OCI-M2 (cell line): Measurements from ENCODE around the gene TH.
A peak's percentile ranks its signal among the peaks of the same experiment; 100 is the strongest.
"Not testable (repeated sequence)": the region's sequence is repeated elsewhere in the genome, so short reads cannot be mapped to it uniquely, and the experiment has no call there.

ENCODE experiments used
- DNase-seq: peaks from one replicate; lab custom pipeline; 2025; ENCODE audit not compliant: unreplicated experiment; lab: John Stamatoyannopoulos, UW

TH gene

DNA sequence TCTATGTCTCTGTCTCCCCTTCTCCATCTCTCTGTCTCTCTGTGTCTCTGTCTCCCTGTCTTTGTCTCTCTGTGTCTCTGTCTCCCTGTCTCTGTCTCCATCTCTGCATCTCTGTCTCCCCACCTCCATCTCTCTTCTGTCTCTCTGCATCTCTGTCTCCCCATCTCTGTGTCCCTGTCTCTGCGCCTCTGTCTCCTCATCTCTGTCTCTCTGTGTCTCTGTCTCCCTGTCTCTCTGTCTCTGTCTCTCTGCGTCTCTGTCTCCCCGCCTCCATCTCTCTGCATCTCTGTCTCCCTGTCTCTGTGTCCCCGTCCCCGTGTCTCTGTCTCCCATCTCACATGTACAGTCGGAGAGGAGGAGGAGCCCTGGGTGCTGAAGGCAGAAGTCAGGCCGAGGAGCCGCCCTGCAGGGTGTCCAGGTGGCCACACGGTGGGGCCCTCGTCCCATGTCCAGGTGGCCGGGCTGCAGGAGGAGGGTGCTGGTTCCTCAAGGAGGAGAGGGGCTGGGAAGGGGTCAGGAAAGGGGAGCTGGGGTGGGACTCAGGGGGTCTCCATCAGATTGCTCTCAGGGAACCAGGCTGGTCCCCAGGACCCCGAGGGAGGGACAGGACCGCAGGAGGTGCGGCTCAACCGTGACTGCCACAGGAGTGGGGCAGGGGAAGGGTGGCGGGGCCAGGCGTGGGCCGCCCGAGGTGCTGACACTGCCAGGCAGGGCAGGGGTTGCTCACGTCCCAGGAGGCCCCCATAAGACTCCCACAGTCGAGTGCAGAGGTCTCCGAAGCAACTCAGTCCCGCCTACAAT is 25.6 kb upstream of the TH start:
- peak; percentile 1 for DNase-seq

DNA sequence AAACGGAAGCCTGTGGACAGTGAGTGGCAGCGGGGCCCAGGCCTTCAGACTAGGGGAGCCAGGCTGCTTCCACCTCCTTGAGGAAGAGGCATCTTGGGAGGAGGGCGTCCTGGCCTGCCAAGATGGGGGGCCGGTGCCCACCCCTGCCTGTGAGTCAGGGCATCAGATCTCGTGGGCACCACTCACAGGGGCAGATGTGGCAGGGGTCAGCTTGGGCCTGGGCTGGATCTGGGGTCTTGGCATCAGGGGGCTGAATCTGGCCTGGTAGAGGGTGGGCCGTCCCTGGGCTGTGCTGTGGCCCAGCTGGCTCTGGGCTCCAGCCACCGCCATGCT is 24.1 kb upstream of the TH start:
- DNase-seq, result no peak

- no peak for DNase-seq
Observed at GRCh38 chr11:2194877-2195755, 23.5 kb upstream of the TH start.

DNA sequence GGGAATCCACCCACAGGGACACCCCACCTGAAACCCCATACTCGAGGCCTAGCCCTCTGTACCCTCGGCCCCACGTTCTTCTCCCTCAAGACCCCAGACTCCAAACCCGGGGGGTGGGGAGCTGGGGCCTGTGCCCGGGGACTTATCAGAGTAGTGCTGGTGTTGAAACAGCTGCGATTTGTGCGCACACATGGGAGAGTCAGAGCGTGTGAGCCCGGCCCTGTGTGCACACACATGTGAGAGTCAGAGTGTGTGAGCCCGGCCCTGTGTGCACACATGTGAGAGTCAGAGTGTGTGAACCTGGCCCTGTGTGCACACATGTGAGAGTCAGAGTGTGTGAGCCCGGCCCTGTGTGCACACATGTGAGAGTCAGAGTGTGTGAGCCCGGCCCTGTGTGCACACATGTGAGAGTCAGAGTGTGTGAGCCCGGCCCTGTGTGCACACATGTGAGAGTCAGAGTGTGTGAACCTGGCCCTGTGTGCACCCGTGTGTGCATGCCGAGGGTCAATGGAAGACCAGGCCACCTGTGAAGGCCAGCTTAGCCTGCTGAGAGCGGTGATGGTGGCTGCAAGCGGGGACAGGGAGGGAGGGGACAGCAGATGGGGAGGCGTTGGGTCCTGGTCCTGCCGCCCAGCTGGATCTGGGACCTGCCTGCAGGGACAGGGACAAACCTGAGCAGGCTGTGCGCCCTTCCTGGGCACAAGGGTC is 22.4 kb upstream of the TH start:
- not testable (repeated sequence) for DNase-seq

DNA sequence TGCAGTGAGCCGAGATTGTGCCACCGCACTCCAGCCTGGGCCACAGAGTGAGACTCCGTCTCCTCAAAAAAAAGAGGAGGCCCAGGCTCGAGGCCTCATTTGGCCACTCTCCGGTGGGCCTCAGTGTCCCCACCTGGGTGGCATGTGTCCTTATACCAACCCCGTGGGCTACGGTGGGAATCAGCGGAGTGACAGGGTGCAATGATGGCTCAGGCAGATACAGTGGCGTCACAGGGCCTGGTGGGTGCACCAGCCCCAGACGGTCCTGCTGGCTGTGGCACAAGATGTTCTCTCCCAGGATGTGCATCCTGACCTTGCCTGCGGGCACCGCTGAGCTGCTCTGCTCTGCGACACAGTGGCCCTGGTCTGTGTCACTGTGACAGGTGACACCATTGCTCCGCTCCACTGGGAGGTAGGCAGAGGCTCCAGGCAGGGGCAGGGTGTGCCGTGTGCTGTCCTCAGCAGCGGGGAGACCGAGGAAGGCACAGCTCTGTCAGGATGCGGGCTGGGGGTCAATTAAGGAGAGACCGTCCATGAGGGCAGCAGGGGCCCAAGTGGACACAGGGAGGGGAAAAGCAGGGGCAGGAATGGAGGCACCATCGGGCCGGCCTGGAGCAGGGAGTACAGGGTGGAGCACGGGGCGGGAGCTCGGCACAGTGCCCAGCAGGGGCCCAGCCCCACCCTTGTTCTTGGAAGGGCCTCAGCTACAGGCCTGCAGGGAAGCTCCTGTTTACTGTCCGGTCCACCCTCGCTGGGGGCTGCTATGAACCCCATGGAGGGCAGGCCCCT is 21.7 kb upstream of the TH start:
- DNase-seq, result no peak

DNA sequence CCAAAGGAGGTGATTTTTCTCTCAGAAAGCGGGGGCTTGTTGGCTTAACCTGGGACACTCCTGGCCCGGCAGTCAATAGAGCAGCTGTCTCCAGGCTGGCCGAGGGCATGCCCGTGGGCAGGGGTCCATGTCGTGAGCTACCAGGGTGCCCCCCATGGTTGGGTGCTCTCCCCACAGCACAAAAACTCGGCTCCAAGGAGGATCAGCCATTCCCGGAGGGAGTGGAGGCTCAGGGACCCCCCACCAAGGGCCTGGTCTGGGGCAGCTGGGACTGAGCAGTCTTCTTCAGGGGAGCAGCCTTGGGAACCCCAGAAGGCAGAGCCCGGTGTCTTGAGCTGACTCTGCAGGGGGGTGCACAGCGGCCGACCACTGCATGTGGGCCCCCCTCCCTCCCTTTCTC is 20.8 kb upstream of the TH start:
- DNase-seq, result no peak

- DNase-seq, result no peak
Observed at GRCh38 chr11:2191883-2192282, 20.3 kb upstream of the TH start.

DNA sequence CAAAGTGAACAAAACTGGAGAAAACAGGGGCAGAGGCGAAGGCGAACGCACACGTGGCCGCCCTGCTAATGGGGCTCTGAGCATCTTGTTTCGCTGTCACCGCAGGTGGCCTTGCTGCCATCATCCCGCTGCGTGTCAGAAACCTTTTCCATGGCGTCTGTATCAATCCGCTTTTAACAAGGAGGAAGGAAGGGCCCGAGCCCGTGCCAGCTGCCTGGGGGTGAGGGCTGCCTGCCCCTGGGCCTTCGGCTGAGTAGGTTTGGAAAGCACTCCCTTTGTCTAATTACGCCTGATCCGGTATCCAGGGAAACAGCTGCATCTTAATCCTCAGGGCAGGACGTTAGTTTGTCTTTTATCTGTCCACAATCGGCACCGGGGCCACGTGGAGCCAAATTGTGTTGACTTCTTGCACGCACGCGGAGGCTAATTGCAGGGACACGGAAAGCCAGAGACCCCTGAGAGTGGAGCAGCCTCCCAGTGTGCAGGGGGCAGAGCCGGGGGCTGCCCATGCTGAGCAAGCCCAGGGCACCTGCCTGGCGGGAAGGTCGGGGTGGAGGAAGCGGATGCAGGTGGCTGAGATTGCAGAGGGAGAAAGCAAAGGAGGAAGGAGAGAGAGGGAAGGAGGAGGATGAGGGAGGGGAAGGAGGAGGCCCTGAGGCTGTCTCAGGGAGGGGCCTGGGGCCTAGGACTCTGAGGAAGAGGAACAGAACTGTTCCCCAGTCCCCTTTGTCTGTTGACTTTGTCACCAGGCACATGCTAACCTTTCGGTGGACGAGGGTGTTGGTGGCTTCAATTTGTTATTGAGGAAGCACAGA is 19.2 kb upstream of the TH start:
- DNase-seq, result no peak

DNA sequence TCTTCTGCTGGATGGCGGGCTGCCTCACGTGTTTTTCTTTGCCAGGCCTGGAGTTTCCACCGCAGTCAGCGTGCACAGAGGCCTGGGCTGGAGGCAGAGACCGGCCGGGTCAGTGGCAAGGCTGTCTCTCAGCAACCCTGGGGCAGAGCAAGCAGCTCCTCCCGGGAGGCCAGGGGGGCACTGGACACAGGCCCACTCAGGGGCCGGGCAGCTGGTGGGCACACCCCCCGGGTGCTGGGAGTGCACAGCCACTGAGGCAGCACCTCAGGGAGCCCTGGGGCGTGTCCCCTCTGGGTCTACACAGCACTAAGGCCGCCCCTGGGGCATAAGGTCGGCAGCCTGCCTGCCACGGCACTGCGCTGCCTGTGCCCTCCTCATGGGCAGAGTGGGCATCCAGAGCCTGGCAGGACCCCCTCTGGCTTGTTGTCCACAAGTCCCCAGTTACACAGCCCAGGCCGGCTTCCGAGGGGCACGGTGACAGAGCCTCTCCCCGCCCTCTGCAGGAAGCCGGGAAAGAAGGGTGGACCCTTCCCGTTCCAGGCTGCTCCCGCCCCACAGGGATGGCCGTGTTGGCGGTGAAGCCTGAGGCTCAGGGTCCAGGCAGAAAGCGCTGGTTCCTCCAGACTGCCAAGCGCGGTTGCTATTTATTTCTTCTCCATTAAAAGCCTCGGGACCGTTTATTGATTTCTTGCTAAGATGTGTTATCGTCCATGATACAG is 18.5 kb upstream of the TH start:
- no peak for DNase-seq

GRCh38 chr11:2188745-2189144 is 17.1 kb upstream of the TH start:
- no peak for DNase-seq

- no peak for DNase-seq
Observed at GRCh38 chr11:2187280-2187707, 15.7 kb upstream of the TH start.

DNA sequence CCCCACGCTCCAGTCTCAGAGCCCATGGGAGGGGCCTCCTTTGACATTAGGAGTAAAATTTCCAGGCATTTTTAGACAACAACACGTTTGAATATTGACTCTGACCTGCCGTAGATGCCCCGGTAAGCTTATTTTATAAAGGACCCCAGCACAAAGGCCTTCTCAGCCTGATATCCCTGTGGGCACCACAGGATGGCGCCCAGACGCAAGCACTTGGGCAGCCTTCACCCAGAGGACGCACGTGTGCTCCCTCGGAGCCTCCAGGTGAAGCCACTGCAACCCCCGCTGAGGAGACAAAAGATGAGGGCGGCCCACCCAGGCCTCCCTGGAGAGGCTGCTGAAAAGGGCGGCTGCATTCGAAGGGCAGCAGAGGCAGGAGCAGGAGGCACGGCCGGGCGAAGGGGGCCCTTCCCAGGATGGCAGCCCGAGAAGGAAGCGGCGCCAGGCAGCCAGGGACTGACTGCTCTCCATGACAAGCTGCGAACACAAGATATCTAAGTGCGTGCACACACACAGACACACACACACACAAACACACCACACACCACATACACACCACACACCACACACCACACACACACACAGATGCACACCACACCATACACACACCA is 15.2 kb upstream of the TH start:
- DNase-seq, result no peak

DNA sequence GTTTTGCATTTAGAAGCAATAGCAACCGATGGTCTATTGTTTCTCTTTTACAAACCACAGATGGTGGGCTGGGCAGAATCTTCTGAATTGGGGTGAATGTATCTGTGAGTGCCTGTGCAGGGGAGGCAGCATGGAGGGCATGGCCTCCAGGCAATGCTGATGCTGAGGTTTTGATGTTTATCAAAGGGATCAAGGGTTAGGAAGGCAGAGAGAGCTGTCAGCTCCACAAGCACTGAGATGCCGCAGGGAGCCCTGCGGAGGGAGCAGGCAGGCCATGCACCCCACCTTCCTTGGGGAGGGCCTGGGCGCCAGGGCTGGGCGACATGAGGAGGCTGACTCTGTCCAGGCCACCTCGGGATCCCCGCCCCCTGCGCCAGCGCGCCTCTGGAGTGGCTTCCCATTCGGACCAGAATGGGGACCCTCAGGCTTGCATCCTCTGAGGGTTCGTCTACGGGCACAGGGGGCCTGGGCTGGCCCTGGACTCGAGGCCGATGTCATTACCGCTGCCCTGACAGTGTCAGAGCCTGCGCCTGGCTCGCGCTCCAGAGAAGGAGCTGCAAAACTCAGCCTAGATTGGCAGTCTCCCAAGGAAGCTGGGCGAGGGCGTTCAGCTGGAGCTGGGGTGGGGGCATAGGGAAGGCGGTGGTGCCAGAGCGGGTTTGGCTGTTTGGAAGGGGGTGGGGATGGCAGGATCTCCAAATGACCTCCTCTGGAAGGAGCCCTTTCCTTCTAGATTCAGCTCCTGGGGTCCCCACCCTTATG is 13.9 kb upstream of the TH start:
- no peak for DNase-seq

- no peak for DNase-seq
Observed at GRCh38 chr11:2182692-2183474, 11.3 kb upstream of the TH start.

GRCh38 chr11:2182075-2182474 is 10.5 kb upstream of the TH start:
- no peak for DNase-seq

DNA sequence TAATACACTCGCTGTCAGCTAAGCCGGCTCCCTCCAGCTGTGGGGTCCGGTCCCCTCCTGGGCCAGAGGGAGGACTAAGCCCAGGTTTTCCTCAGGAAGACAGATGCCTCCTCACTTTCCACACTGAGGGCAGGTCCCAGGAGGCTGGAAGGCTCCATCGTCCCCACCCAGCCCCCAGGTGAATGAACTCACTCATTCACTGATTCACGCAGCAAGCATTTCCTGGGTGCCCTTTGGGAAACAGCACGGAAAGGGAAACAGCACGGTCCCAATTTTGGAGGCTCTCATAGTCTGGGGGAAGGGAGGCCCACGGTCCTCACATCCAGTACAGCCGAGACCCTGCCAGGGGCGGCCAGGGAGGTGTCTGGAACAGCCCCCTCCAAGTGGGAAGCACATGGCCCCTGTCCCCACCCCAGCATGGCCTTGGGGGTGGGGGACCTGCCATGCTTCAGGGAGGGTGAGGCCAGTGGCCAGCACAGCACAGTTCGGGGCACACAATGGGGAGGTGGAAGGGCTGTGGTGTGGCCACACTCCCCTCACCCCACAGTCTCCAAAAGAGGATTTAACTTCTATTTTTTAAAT is 9.3 kb upstream of the TH start:
- no peak for DNase-seq

DNA sequence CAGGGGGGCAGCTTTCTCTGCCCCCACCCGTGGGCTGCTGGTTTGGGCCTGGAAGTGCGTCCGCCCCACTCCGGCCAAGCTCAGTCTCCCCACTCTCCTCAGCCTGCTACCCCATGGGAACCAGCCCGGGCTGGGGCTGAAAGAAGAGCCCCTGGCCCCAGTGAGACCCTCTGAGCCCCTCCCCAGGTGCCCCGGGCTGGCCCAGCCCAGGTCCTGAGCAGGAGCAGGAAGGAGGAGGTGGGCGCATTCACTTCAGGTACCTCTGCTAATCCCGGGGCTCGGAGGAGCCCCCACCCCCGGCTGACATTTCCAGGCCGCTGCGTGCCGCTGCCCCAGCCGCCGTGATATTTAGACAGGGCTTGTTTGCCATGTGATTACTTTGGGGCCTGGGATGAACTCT is 8.7 kb upstream of the TH start:
- no peak for DNase-seq
